GM18508 (cell line): ENCODE data around the gene MYMK.

Source experiments
- ATAC-seq: cut with Tn5 transposase; IDR thresholded peaks from one replicate; pipeline ENCODE4 v1.9.1; 2021; ENCODE audit warnings: moderate number of reproducible peaks; ENCODE audit not compliant: insufficient read depth, unreplicated experiment

Gene MYMK

DNA sequence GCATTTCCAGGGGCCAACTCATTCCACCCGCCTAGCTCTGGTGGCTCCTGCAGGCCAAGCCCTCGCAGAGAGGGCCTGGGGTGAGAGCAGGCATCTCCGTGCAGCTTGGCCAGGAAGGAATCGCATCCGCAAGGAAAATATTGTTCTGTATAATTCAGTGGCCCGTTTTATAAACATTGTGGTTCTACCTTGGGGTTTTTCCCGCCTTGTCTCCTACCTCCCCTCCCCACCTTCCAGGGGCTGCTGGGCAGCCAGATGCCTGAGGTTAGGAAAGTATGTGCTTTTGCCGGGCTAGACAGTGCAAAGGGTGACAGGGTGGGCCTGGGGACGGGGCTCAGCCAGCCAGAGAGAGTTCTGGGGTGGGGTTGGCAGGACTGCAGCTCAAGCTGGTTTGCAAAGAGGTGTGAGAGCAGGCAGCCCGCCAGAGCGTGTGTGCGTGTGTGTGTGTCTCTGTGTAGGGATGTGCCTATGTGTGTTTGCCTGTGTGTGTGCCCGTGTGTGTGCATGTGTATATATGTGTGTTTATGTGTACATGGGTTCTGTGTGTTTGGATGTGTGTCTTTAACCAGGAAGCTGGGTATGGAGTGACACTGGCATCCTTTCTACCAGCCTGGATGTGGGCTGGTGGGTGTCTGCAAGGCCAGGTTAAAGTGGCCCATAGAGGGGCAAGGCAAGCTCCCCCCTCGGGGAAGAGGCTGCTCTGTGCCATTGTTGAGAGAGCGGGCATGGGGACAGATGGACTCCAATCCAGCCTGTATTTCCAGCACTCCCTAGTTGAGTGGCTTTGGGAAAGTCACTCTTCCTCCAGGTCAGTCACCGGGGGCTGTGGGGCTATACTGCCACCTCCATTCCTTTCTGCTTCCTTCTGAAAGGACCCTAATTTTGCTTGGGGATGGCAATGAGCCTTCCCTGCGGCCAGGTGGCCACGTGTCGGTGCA, 35.2 kb downstream of the MYMK start:
- no peak for ATAC-seq

DNA sequence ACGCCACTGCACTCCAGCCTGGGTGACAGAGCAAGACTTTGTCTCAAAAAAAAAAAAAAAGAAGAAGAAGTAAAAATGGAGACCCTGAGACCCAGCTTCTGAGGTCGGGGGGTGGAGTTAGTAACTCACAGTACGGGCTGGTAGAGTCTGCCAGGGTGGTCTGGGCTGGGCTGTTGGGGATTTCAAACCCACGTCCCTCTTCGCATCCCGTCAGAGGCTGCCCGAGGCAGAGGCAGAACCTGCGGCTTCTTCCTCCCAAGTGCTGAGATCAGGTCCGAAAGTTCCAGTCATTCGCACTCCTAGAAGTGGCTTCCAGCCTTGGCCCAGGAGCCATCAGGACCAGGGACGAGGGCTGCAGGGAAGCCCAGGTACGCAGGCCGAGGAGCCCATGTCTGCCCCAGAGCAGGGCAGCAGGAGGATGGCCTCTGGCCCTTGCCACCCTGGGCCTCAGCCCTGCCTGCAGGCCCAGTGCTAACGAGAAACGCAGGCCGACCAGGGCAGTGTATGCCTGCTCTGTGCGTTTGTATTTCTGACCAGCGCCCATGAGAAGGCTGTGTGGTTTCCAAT, 36.0 kb downstream of the MYMK start:
- no peak for ATAC-seq

DNA sequence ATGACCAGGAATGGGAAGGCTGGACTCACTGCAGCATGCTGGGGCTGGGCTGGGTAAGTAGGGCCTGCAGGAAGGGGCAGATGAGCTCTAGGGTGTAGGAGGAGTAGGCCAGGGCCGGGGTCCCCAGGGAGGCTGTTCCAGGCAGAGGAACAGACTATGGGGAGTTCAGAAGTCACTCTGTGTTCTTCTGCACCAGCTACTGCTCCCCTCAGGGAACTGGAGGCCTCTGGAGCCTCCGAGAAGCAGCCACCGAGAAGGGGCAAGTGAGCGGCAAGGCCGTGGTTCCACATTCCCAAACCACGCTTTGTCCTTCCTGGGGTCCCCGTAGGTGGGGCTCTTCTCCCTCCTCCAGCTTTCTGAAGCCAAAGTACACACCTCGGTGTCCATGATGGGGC, 37.4 kb downstream of the MYMK start:
- no peak for ATAC-seq

DNA sequence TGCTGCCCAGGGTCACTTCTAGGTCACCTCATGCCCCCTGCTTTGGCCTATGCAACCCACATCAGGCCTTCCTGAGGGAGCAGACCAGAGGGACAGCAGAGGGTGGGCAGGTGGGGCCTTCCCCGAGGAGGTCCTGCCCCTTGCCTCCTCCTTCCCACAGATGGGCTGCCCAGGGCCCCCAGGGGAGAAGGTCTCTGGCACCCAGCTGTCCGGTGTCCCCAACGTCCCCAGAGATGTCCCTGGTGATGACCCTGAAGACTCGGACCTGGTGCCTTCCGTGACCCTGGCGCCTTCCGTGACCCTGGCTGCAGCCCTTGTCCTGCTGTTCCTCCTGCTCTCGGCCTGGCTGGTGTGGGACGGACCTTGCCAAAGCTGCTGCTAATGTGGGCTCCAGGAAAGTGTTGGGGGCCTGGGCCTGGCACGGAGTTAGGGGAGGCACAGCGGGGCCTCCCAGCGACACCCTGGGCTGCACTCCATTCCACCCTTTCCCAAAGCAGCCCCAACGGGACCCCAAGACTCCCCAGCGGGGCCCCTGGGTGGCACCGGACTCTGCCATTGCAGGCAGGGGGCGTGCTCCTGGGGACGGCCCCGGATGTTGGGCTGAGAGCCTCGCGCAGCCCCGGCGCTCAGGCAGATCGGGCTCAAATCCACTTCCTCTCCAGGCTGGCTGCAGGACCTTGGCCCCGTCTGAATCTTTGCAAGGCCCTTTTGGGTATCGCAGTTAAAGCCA, 39.1 kb downstream of the MYMK start:
- no peak for ATAC-seq

DNA sequence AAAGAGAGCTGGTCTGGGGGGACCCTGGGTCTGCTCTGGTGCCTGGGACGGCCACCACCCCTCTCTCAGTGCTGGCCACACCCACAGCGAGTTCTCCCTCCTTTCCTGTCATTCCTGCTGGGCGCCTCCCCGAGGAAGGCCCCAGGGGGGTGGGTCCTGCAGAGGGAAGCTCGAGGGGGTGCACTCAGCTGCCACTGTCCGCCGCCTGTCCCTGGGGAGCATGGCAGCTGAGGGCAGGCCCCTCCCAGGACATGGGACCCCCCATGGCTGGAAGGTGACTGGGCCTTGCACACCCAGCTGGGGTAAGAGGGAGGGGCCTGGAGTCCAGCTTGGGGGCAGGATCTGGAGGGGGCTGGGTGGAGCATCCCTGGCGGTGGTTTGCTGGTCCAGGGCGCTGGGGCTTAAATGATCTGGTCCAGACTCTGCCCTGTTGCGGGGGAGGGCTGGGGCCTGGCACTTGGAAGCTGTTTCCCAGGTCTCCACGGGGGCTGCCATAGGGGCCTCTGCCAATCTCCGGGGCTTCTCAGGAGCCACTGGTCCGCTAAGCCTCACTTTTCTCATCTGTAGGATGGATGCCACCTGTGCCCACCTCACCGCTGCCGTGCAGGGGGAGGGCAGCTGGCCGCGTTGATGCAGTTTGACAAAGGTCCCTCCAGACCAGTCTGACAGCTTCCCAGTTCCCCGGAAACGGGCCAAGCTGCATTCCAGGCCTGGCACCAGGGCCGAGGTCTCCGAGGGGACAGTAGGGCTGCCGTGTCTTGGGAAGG, 39.9 kb downstream of the MYMK start:
- no peak for ATAC-seq

DNA sequence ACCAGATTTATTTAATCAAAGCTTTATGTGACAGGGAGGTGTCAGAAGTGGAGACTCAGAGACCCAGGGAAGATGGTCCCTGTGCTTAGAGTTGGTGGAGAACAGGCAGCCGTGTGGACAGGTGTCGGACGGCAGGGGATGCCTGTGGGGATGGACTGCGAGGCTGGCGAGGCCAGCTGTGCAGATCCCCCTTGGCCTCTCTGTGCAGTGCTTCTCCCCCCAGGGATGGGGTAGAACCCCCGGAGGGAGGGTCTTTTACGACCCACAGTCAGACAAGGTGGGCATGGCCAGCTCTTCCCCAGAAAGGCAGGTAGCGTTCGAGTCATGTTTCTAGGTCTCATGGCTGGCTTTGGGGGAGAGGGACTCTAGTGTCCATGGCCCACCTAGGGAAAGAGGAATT, 41.1 kb downstream of the MYMK start:
- ATAC-seq: no peak

DNA sequence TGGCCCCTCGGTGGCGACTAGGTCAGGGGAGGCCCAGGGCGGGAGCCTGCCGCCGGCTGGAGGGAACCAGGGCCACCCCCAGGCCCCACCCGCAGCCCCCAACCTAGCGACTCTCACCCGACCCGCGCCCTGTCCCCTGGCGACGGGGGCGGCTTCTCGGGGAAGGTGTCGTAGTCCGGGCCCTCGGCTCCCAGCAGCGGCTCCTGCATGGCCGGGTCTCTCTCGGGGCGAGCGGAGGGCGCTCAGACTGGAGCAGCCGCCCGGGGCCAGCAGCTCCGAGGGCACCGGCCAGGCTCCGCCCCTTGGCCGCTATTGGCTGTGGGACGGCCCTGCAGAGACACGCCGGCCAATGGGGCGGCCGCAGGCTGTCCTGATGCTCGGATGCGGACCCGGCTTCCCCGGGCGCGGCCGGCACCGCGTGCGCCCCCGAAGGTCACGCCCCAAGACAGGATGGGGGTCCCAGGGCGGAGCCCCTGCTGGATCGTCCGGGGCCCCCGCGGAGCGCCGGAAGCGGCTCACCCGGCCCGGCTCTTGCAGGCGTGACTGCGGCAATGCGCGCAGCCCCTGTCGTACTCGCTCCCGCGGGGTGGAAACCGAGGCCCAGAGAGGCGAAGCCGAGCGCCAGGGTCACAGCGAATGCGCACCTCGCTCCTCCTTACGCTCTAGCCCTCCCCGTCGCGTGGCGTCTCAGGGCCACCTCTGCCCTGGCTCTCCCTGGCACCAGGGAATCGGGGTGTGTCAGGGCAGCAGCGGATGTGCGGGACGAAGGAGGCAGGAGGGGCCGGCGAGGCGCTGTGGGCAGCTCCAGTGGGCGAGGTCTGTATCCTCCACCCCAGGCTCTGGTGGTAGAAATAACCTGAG, 45.7 kb downstream of the MYMK start, which contains the start of gene SLC2A6:
Gene SLC2A6, minus strand, starts transcription at position 249 of the 861 bp plus-strand sequence. Its CDS starts 40 bp downstream, at position 209.
- no peak for ATAC-seq

DNA sequence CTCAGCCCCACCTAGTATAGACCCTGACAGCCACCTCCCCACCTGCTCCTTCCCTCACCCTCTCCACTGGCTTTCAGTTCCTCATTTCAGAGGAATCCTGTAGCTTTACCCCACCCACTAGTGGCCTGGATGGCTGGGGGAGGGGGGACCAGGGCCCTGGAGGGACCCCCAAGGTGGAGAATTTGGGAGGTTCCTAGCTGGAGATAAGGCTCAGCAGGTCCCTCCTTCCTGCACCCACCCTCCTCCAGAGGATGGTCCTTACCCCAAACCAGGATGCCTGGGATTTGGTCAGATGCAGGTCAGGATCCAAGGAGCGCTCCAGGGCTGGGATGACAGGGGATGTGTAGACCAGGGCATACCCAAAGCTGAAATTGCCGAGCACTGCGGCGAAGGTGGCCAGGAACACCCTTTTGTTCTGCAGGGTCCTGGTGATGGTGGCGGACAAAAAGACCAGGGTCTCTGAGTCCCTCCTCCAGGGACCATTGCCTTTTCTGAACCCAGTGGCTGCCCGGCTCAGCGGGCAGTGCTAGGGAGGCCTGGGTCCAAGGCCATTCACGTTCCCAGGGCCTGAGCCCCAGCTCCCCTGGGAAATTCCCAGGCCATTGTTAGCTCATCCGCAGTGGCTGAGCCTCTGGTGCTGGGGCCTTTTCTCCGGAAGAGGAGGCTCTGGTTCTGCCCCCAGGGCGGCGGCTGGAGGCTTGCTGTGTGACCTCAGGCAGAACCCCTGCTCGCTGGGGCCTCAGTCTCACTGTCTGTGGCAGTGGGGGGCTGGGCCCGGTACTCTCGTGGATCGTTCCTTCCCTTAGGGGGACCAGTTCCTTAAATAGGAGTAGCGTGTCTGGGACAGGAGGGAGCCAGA, 46.5 kb downstream of the MYMK start:
- no peak for ATAC-seq

DNA sequence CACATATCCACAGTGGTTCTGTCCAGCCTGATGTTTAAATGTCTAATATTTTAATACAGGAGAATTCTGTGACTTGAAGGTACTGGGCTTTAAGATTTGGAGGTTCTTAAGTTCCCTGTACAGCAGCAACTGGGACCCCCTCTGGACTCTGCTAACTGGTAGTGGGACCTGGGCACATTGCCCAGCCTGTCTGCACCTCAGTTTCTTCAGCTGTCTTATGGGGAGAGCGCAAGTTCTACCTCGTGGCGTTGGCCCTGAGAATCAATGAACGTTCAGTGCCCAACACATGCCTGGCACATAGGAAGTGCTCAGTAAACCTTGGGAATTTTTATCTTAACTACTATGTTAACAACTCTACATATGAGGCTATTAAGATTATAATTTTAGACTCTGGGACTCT, 47.3 kb downstream of the MYMK start:
- ATAC-seq: no peak

DNA sequence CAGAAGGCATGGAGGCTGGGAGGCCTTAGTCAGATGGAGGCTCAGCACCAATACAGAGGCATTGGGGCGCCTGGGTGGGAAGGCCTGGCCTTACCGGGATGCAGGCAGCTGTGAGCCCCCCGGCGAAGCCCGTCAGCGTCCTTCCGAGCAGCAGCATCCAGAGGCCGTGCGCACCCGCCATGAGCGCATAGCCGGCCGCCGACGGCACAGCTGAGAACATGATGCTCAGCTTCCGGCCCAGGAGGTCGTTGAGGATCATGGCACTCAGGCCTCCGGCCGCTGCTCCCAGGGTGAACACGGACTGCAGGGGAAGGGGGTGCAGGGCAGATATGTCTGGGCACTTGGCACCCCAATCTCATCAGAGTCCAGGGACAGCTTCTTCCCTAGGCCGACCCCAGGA, 47.8 kb downstream of the MYMK start:
- ATAC-seq: no peak

DNA sequence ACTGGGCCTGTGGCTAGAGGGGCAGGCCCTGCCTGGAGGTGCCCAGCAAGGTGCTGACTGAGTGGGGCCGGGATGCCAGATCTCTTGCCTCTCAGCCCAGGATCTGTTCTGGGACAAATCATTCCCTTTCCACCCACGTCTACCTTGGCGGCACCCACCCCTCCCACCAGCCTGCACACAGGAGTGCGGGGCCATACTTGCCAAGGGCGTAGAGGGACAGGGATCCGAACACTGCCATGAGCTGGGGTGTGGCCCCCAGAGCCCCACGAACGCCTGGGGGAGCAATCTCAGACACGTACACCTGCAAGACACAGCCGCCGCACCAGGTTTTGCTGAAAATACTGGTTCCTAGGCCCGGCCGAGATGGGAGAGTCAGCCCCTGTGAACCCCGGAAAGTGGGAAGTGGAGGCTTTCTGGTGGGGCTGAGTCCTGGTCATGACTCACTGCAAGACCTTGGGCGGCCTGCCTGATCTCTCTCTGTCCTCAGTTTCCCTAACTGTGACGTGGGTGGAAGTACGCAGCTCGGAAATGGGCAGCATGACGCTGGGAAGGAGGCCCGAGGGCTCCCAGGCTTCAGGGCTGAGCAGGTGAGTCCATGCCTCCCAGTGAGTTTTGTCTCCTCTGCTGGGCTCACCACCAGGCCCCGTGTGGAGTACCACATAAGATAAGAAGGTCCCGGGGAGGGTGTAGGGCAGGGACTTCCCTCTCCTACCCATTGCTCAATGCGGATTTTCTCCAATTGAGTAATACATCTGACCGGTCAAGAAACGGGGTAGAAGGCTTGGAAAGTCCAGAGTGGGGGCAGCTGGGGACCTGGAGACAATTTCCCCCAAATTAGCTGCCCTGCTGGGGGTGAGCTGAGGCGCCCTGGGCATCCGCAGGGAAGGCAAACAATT, 48.5 kb downstream of the MYMK start:
- no peak for ATAC-seq

DNA sequence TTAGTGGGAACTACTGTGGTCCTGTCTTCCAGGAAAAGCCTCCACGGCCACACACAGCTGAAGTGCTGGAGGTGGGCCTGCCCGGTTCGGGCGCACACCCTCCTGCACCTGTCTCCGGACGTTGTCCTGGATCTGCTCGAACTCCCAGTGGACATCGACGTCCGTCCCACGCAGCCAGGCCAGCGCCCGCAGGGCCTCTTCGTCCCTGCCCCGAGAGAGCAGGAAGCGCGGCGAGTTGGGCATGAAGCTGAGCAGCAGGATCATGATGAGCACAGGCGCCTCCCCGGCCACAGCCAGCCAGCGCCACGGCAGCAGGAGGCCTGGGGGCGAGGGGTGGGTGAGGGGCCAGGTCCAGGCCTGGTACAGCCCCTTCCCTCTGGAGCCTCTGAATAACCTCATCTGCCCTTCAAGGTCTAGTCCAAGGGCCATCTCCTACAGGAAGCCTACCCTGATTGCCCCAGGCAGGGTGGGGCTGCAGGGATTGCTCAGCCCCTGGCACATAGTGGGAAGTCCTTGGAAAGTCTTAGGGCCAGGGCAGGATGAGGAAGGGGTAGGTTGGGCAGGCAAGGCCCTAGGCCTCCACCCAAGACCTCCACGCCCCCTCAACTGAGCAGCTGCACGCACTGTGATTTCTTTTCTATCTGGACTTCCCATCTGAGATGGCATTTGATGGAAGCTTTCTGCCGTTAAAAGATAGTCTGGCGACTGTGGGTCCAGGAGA, 49.3 kb downstream of the MYMK start:
- ATAC-seq: no peak

DNA sequence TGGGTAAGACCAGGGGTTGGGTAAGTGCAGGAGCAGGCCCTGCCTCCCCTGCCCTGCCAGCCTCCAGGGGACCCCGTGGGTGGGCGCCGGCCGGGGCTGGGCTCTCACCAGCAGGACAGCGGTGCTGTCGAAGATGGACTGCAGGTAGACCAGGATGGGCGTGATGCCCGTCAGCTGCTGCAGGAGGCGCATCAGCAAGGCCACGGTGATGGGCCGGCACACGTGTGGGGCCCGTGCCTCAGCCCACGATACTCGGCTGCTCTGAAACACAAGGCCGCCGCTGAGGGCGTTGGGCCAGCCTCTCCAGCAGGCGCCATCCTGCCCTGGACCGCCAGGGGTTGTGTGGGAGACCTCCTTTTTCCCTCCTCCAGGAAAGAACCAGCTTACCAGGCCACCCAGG, 49.9 kb downstream of the MYMK start:
- no peak for ATAC-seq

DNA sequence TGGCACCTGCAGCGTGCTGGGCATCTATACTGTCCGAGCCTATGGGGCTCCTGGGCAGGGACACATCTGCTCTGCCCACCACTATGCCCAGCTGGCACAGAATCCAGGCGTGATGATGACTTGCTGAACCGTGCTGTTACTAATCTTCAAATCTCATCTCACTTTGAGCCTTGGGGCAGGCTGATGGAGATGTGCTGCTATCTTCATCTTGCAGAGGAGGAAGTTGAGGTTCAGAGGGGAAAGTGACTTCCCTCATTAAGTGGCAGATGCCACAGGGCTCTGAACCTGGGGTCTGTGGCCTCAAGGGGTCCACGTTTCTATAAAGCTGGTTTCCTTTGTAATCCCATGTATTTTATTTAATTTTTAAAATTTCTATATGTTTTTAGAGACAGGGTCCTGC, 50.5 kb downstream of the MYMK start:
- ATAC-seq: no peak

DNA sequence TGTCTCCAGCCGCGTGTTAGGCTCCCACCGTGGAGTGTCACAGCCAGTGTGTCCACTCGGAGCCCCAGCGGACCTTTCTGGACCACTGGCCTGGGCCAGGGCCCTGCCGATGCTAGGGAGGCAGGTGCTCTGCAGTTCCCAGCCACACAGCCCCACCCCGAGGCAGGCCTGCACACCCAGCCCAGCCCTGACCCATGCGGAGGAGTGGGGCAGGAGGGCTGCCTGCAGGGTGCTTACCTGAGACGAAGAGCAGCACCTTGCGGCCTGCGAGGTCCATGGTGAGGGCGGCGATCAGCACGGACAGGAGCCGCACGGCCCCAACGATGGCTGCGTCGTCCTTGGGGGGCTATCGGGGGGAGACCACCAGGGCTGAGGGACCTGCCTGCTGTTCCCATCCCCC, 51.0 kb downstream of the MYMK start:
- no peak for ATAC-seq

DNA sequence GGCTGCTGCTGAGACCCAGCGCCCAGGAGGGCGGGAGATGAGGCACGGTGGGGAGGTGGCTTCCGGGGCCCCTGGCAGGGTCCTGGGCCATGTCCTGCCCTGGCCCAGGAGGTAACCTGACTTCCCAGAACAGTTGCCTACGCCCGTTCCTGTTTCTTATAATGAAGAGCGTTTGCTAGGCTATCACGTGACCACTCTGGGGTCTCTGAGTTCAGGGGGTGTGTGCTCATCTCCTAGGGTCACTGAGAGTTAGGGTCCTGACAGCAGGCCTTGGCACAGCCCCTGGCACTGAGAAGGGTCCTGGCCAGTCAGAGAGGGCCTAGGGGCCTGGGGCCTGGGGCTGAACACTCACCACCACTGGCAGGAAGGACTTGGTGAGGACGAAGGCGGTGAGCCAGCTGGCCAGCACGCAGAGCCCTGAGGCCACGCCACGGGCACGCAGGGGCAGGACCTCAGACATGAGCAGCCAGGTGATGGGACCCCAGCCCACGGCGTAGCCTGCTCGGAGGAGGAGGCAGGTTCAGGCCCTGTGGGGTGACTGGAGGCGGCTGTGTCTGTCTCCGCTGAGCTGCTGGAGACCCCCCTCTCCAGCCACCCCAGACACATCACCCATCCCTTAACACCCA, 51.9 kb downstream of the MYMK start:
- no peak for ATAC-seq

DNA sequence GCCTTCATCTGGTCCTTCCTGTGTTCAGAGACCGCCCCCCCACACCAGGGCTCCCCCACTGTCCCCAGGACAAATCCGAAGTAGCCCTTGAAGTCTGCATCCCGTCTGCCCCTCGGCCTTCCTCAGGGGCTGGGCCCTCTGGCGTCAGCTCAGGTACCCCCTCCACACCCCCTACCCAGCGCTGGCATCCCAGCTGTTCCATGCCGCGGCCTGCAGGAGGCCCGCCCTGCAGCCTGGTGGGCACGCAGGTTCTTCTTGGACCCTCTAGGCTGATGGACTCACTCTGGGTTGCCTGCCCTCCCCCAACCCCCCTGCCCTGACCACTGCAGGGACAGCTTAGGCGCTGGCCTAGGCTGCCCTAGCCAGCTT, 52.5 kb downstream of the MYMK start:
- ATAC-seq: no peak
